Rectal smooth muscle tissue (tissue), 1 donor: Measurements from ENCODE around the gene ADAD2.
"Not testable (repeated sequence)": the region's sequence is repeated elsewhere in the genome, so short reads cannot be mapped to it uniquely, and the experiment has no call there.

Experiments used
- H3K27ac ChIP-seq: one replicate; pipeline ENCODE4 v1.7.0; 2013; ENCODE audit warnings: low read depth, low read length, inconsistent platforms
- H3K27me3 ChIP-seq: one replicate; pipeline ENCODE4 v1.7.0; 2013; ENCODE audit warnings: low read length; ENCODE audit not compliant: control insufficient read depth, insufficient read depth
- H3K36me3 ChIP-seq: one replicate; pipeline ENCODE4 v1.7.0; 2013; ENCODE audit warnings: low read length; ENCODE audit not compliant: control insufficient read depth, insufficient read depth
- H3K4me1 ChIP-seq: one replicate; pipeline ENCODE4 v1.7.0; 2013; ENCODE audit warnings: low read length; ENCODE audit not compliant: control insufficient read depth, insufficient read depth
- H3K4me3 ChIP-seq: one replicate; pipeline ENCODE4 v1.7.0; 2013; ENCODE audit warnings: low read length
- H3K9ac ChIP-seq: one replicate; pipeline ENCODE4 v1.7.0; 2013; ENCODE audit warnings: low read length

The ADAD2 gene

GRCh38 chr16:84194018-84194417 is 3.1 kb downstream of the ADAD2 start:
- no peaks in the 10 kb centered on the region for H3K36me3 ChIP-seq
- no peak overlapping the region for H3K27ac ChIP-seq
- no peak overlapping the region for H3K4me3 ChIP-seq
- H3K4me1 ChIP-seq: no peaks in the 10 kb centered on the region
- no peaks in the 10 kb centered on the region for H3K27me3 ChIP-seq
- no peak overlapping the region for H3K9ac ChIP-seq

- Histone ChIP-seq H3K27ac (no peak overlapping the region), H3K36me3 (no peaks in the 10 kb centered on the region), H3K4me3 (no peak overlapping the region), H3K9ac (no peak overlapping the region), H3K27me3 (no peaks in the 10 kb centered on the region), H3K4me1 (no peaks in the 10 kb centered on the region)
These were observed 3.7 kb downstream of the ADAD2 start for GRCh38 chr16:84194470-84195200.

- H3K9ac ChIP-seq: no peak overlapping the region
- no peaks in the 10 kb centered on the region for H3K27me3 ChIP-seq
- no peak overlapping the region for H3K4me3 ChIP-seq
- no peak overlapping the region for H3K27ac ChIP-seq
- no peaks in the 10 kb centered on the region for H3K4me1 ChIP-seq
- H3K36me3 ChIP-seq: no peaks in the 10 kb centered on the region
These were observed 4.5 kb downstream of the ADAD2 start for GRCh38 chr16:84195201-84196093.

GRCh38 chr16:84196101-84196500 is 5.1 kb downstream of the ADAD2 start:
- Histone ChIP-seq H3K27ac (no peak overlapping the region), H3K9ac (no peak overlapping the region), H3K4me1 (no peaks in the 10 kb centered on the region), H3K27me3 (no peaks in the 10 kb centered on the region), H3K4me3 (no peak overlapping the region), H3K36me3 (no peaks in the 10 kb centered on the region)

- H3K27ac ChIP-seq: no peak overlapping the region
- no peak overlapping the region for H3K4me3 ChIP-seq
- no peak overlapping the region for H3K9ac ChIP-seq
- no peaks in the 10 kb centered on the region for H3K36me3 ChIP-seq
- no peaks in the 10 kb centered on the region for H3K4me1 ChIP-seq
- H3K27me3 ChIP-seq: no peaks in the 10 kb centered on the region
These were observed 5.9 kb downstream of the ADAD2 start for GRCh38 chr16:84196727-84197394.

GRCh38 chr16:84197466-84198128 is 6.6 kb downstream of the ADAD2 start:
- no peak overlapping the region for H3K9ac ChIP-seq
- no peaks in the 10 kb centered on the region for H3K27me3 ChIP-seq
- H3K4me1 ChIP-seq: no peaks in the 10 kb centered on the region
- H3K27ac ChIP-seq: no peak overlapping the region
- no peaks in the 10 kb centered on the region for H3K36me3 ChIP-seq
- H3K4me3 ChIP-seq: no peak overlapping the region

GRCh38 chr16:84198401-84198800 is 7.4 kb downstream of the ADAD2 start:
- H3K4me3 ChIP-seq: no peak overlapping the region
- no peak overlapping the region for H3K9ac ChIP-seq
- H3K27ac ChIP-seq: no peak overlapping the region
- no peaks in the 10 kb centered on the region for H3K4me1 ChIP-seq
- H3K27me3 ChIP-seq: no peaks in the 10 kb centered on the region
- no peaks in the 10 kb centered on the region for H3K36me3 ChIP-seq

- H3K4me3 ChIP-seq: no peak overlapping the region
- no peaks in the 10 kb centered on the region for H3K36me3 ChIP-seq
- H3K9ac ChIP-seq: no peak overlapping the region
- no peak overlapping the region for H3K27ac ChIP-seq
- H3K4me1 ChIP-seq: no peaks in the 10 kb centered on the region
- no peaks in the 10 kb centered on the region for H3K27me3 ChIP-seq
These were observed 8.1 kb downstream of the ADAD2 start for GRCh38 chr16:84199097-84199496.

- no peaks in the 10 kb centered on the region for H3K4me1 ChIP-seq
- H3K27me3 ChIP-seq: no peaks in the 10 kb centered on the region
- no peak overlapping the region for H3K4me3 ChIP-seq
- H3K27ac ChIP-seq: no peak overlapping the region
- no peak overlapping the region for H3K9ac ChIP-seq
- H3K36me3 ChIP-seq: no peaks in the 10 kb centered on the region
These were observed 8.9 kb downstream of the ADAD2 start for GRCh38 chr16:84199861-84200260.

GRCh38 chr16:84204551-84204950 is 13.6 kb downstream of the ADAD2 start:
- H3K4me1 ChIP-seq, H3K27me3 ChIP-seq, H3K4me3 ChIP-seq, H3K36me3 ChIP-seq, H3K9ac ChIP-seq, H3K27ac ChIP-seq: not testable (repeated sequence)

- H3K4me1 ChIP-seq, H3K4me3 ChIP-seq, H3K27ac ChIP-seq, H3K36me3 ChIP-seq, H3K9ac ChIP-seq, H3K27me3 ChIP-seq: not testable (repeated sequence)
These were observed 14.2 kb downstream of the ADAD2 start for GRCh38 chr16:84205123-84205522.
